ENCODE data around the gene CEP170.

The CEP170 gene

GRCh38 chr1:243254927-243255790 is at the start of gene CEP170:
Gene CEP170, minus strand, starts transcription at chr1:243255281. Its CDS starts 30,001 bp downstream, at chr1:243225280.
- peak; percentile 66 to 70 for DNase-seq (ENCODE audit: low read depth in 2 of 2)

- DNase-seq (ENCODE audit: low read depth in 2 of 2), result no peak
Measured at GRCh38 chr1:243301059-243301458, 46.0 kb upstream of the CEP170 start.

GRCh38 chr1:243299069-243299468 is 44.0 kb upstream of the CEP170 start:
- DNase-seq (ENCODE audit: low read depth in 2 of 2), result no peak

- no peak for DNase-seq (ENCODE audit: low read depth in 2 of 2)
Measured at GRCh38 chr1:243294723-243295121, 39.6 kb upstream of the CEP170 start.

GRCh38 chr1:243293941-243294722 is 39.1 kb upstream of the CEP170 start:
- no peak for DNase-seq (ENCODE audit: low read depth in 2 of 2)

- no peak for DNase-seq (ENCODE audit: low read depth in 2 of 2)
Measured at GRCh38 chr1:243292117-243292516, 37.0 kb upstream of the CEP170 start.

- no peak for DNase-seq (ENCODE audit: low read depth in 2 of 2)
Measured at GRCh38 chr1:243291292-243291691, 36.2 kb upstream of the CEP170 start.

GRCh38 chr1:243288062-243288461 is 33.0 kb upstream of the CEP170 start:
- DNase-seq (ENCODE audit: low read depth in 2 of 2), result no peak

- no peak for DNase-seq (ENCODE audit: low read depth in 2 of 2)
Measured at GRCh38 chr1:243287652-243288051, 32.6 kb upstream of the CEP170 start.

GRCh38 chr1:243287123-243287460 is 32.0 kb upstream of the CEP170 start:
- no peak for DNase-seq (ENCODE audit: low read depth in 2 of 2)

GRCh38 chr1:243286409-243287122 is 31.5 kb upstream of the CEP170 start:
- DNase-seq (ENCODE audit: low read depth in 2 of 2), result no peak

GRCh38 chr1:243281672-243282071 is 26.6 kb upstream of the CEP170 start:
- no peak for DNase-seq (ENCODE audit: low read depth in 2 of 2)

GRCh38 chr1:243280571-243281129 is 25.6 kb upstream of the CEP170 start:
- DNase-seq (ENCODE audit: low read depth in 2 of 2), result no peak

- DNase-seq (ENCODE audit: low read depth in 2 of 2), result no peak
Measured at GRCh38 chr1:243275316-243275715, 20.2 kb upstream of the CEP170 start.

GRCh38 chr1:243273945-243274344 is 18.9 kb upstream of the CEP170 start:
- no peak for DNase-seq (ENCODE audit: low read depth in 2 of 2)

GRCh38 chr1:243273506-243273905 is 18.4 kb upstream of the CEP170 start:
- no peak for DNase-seq (ENCODE audit: low read depth in 2 of 2)

- no peak for DNase-seq (ENCODE audit: low read depth in 2 of 2)
Measured at GRCh38 chr1:243272401-243272800, 17.3 kb upstream of the CEP170 start.

- DNase-seq (ENCODE audit: low read depth in 2 of 2), result no peak
Measured at GRCh38 chr1:243271996-243272395, 16.9 kb upstream of the CEP170 start.

GRCh38 chr1:243270097-243270864 is 15.2 kb upstream of the CEP170 start:
- DNase-seq (ENCODE audit: low read depth in 2 of 2), result no peak

GRCh38 chr1:243269461-243269801 is 14.3 kb upstream of the CEP170 start:
- no peak for DNase-seq (ENCODE audit: low read depth in 2 of 2)

- DNase-seq (ENCODE audit: low read depth in 2 of 2), result no peak
Measured at GRCh38 chr1:243268751-243269460, 13.8 kb upstream of the CEP170 start.
